GM18507 (cell line): Measurements from ENCODE around the gene ROR1.

ENCODE experiments used
- DNase-seq: peaks from one replicate; pipeline ENCODE4 v3.0.0; 2011; ENCODE audit warnings: low read depth; ENCODE audit not compliant: insufficient read length; ENCODE audit errors: extremely low spot score
- FAIRE-seq: peaks from 2 replicates; lab custom pipeline; 2011; peaks lifted over from hg19 to GRCh38; lab: Jason Lieb, UNC

Gene ROR1

DNA sequence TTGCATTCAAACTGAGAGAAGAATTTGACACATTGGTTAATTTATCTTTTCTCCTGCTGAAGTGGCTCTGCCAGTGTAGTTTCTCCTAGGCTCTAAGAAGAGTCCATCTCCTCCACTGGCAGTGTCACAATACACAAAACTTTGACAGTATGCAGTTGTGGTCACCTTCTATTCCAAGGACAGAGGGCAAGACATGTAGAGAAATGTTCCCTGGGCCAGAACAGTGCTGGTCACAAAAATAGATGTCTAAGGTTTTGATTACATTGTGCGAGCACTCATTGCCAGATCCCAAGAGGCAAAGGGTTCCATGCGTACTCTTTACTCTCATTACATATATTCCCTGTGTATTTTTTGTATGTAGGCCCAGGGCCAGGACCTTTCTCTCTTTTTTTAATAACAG lies 281.5 kb downstream of the ROR1 start:
- FAIRE-seq (no peak), DNase-seq (no peak)

- FAIRE-seq = no peak
- no peak for DNase-seq
These were observed 285.7 kb downstream of the ROR1 start for GRCh38 chr1:64059556-64059955.

DNA sequence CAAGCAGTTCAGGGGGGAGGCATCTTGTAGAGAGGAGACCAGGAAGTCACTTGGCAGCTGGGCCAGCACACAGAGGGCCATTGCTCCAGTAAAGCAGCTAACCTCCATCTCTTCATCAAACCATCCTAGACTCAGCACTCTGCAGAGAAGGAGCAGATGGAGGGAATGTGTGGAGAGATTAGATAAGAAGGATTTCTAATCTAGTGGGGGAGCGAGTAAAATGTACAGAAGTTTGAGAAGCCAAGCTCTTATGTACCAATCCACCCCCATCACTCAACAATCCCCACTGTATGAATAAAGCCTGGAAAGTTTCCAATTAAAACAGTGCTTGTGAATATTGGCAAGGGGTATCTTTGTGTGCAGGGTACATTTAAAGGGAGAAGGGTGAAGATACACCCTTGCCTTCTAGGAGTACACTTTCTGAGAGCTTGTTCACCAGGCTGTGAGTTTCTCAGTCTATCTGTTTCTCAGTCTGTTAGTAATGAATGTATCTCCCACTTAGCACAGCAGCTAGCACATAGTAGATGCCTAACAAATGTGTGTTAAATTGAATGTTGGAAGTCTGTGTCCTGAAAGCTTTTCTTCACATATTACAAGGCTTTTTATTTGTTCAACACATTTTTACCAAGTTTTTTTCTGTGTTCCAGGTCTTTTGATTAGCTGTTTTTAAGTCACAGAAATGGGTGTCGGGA lies 286.9 kb downstream of the ROR1 start:
- no peak for FAIRE-seq
- no peak for DNase-seq

DNA sequence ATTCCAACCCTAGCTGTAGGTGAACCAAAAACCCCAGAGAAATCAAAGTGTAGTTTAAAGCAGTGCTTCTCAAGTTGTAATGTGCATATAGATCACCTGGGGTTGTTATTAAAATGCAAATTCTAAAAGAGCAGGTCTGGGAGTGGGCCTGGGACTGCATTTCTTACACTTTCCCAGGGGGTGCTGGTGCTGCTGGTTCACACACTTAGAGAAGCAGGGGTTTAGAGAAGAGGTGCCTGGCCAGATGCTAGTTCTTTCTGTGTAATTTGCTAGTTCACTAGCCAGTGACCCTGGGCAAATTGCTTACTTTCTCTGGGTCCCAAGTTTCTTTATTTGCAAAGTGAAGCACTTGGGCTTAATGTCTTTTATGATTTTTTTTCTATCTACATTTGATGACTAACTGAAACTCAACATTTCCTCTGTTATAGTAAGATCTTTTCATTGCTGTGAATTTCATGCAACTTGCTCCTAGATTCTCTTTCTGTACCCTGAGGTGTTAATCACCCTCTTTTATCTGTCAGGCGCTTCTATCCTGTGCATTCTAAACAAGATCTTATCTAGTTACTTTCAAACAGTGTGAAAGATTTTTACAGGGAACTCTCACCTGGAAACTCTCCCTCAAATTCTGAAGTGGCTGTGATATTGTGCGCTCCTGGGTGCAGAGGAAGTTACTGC lies 287.8 kb downstream of the ROR1 start:
- FAIRE-seq (no peak), DNase-seq (no peak)

- FAIRE-seq (no peak), DNase-seq (no peak)
These were observed 288.7 kb downstream of the ROR1 start for GRCh38 chr1:64062529-64062928.

GRCh38 chr1:64062941-64063581 lies 289.2 kb downstream of the ROR1 start:
- DNase-seq (no peak), FAIRE-seq (no peak)

DNA sequence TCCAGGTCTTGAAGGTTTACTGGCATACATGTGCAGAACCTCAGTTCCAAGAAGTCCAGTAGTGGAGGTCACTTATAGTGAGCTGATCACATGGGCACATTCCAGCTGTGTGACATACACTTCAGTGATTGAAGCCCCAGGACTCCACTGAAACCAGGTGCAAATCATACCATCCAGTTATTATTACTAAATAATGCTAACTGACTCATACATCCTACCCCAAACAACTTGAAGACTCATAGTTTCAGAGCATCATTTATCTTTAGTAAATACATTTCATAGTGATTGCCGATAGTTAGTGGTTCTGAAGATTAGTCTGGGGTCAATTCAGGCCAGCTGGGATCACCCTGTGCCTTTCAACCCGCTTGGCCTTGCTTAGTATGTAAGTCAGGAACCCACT lies 291.8 kb downstream of the ROR1 start:
- no peak for FAIRE-seq
- no peak for DNase-seq

GRCh38 chr1:64072089-64072793 lies 298.4 kb downstream of the ROR1 start:
- no peak for DNase-seq
- FAIRE-seq = no peak

GRCh38 chr1:64073705-64074104 lies 299.9 kb downstream of the ROR1 start:
- DNase-seq (no peak), FAIRE-seq (no peak)

GRCh38 chr1:64074767-64075166 lies 300.9 kb downstream of the ROR1 start:
- FAIRE-seq = no peak

GRCh38 chr1:64077281-64077940 lies 303.6 kb downstream of the ROR1 start:
- FAIRE-seq (no peak), DNase-seq (no peak)

More at GRCh38 chr1:64074767-64075166, 300.9 kb downstream of the ROR1 start:
- DNase-seq = no peak

DNA sequence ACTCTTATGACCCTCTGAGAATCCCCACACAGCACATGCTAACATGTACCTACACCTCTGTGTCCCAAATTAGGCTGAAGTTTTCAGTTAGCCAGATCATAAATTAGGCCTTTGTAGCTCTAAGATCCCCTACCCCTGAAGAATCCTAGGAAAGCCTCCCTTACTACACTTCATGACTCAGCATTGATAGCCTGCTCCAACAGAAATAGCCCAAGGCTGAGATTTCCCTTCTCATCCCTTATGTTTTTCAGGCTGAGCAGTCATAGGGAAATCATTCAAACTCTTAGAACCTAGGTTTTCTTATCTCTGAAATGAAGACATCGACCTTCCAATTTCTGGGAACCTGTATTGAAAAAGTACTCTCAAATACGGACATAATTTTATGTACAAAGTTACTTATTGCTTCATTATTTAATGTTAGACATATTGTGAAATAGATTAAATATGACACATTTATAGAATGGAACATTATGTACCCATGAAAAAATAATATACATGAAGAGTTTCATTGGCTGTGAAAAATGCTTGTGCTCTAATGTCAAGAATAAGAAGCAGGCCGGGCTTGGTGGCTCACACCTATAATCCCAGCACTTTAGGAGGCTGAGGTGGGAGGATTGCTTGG lies 307.2 kb downstream of the ROR1 start:
- FAIRE-seq = no peak

GRCh38 chr1:64082459-64082858 lies 308.6 kb downstream of the ROR1 start:
- FAIRE-seq (no peak), DNase-seq (no peak)

More for the DNA sequence above, 307.2 kb downstream of the ROR1 start:
- no peak for DNase-seq

DNA sequence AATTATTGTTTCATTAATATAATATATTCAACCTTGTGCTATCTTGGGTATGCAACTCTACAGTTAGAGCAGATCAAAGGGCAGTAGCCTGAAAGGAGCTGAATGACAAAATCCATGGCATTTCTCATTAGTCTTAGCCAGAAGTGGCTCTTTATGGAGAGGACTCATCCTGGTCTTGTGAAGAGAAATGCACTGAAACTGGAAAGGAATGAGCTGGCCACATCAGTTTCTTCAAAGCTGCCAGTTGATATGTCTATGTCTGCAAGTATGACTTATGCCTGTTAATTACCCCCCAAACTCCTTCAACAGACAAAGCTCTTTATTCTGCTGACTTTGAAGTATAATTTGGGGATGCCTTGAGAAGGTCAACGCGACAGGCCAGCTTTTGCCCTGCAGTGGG lies 310.6 kb downstream of the ROR1 start:
- no peak for FAIRE-seq

GRCh38 chr1:64087768-64088167 lies 314.0 kb downstream of the ROR1 start:
- FAIRE-seq (no peak), DNase-seq (no peak)

More for the DNA sequence above, 310.6 kb downstream of the ROR1 start:
- no peak for DNase-seq

GRCh38 chr1:64090436-64090835 lies 316.6 kb downstream of the ROR1 start:
- DNase-seq (no peak), FAIRE-seq (no peak)

DNA sequence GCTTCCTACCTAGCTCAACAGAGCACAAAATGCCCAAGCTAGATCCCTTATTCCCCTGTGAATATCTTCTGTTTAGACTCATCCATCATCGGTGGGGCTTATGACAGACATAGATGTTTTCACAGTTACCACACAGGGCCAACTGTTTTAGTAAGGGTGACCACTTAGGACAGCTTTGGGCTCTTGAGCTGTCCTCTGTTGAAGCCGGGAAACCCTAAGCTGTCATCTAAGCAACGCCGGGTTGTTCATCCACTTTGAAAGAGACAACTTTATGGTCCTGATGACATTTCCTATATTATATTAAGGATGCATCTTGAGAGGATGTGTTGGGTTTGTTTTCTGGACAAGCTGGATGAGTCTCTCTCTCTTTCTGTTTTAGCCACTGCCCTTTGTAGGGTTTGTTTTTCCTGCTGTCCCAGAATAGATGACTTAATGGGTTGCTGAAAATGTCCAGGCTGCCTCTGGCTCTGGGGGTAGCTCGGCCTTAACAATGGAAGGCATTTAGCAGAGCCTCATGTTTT lies 319.1 kb downstream of the ROR1 start:
- DNase-seq = no peak
- FAIRE-seq = no peak

DNA sequence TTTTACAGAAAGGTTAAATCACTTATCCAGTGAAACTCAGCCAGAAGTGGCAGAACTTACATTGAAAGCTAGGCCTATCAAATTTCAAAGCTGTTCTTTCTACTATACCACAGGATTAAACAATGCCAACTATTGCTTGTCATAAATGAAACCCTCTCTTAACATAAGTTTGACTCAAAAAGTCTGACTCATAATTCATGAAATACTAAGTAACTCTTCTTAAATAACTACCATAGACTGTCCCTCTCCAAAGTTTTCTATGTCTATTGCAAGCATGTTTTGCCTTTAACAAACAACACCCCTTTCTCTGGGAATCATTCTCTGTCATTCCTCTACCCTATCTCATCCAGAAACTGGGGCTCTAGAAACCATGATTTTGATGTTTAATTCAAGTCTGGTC lies 320.1 kb downstream of the ROR1 start:
- DNase-seq = no peak
- FAIRE-seq = no peak

DNA sequence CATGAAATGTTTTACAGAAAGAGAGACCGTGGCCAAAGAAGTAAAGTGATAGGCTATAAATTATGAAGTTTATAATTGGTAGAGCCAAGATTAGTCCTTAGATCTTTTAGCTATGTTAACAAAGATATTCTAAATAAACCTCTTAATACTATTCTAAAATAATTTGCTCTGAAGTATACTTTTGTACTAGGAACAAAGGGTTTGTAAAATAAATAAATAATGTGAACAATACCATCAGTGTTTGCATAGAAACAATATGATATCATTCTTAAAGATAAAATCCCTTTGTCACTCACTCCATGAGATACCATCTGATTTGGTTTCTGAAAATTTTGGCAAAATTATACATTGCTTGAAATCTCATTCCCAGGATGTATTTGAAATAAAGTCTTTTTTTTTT lies 322.0 kb downstream of the ROR1 start:
- DNase-seq (no peak), FAIRE-seq (no peak)
